Measurements from ENCODE around the gene BSDC1.

BSDC1 gene

GRCh38 chr1:32377541-32378220, 16.6 kb downstream of the BSDC1 start:
- DNase-seq (ENCODE audit: low read depth) = no peak
- no peak for TF ChIP-seq CTCF (conservative IDR thresholded peaks at IDR 0.05; ENCODE audit: low read length)
- H3K4me3 ChIP-seq (ENCODE audit: low read length) = no peak overlapping the region

GRCh38 chr1:32376199-32376598, 18.0 kb downstream of the BSDC1 start:
- TF ChIP-seq CTCF (conservative IDR thresholded peaks at IDR 0.05; ENCODE audit: low read length) = no peak
- DNase-seq (ENCODE audit: low read depth) = no peak
- no peak overlapping the region for H3K4me3 ChIP-seq (ENCODE audit: low read length)

- TF ChIP-seq CTCF (conservative IDR thresholded peaks at IDR 0.05; ENCODE audit: low read length) = no peak
- no peak for DNase-seq (ENCODE audit: low read depth)
- no peak overlapping the region for H3K4me3 ChIP-seq (ENCODE audit: low read length)
Observed at GRCh38 chr1:32373996-32374592, 20.1 kb downstream of the BSDC1 start.

GRCh38 chr1:32372149-32372756, 22.0 kb downstream of the BSDC1 start:
- no peak overlapping the region for H3K4me3 ChIP-seq (ENCODE audit: low read length)
- DNase-seq (ENCODE audit: low read depth) = no peak
- TF ChIP-seq CTCF (conservative IDR thresholded peaks at IDR 0.05; ENCODE audit: low read length) = no peak

GRCh38 chr1:32367912-32368635, 26.2 kb downstream of the BSDC1 start:
- no peak for DNase-seq (ENCODE audit: low read depth)
- TF ChIP-seq CTCF (conservative IDR thresholded peaks at IDR 0.05; ENCODE audit: low read length) = no peak
- no peak overlapping the region for H3K4me3 ChIP-seq (ENCODE audit: low read length)

- no peak overlapping the region for H3K4me3 ChIP-seq (ENCODE audit: low read length)
- TF ChIP-seq CTCF (conservative IDR thresholded peaks at IDR 0.05; ENCODE audit: low read length) = no peak
- DNase-seq (ENCODE audit: low read depth) = no peak
Observed at GRCh38 chr1:32365445-32365844, 28.8 kb downstream of the BSDC1 start.

Data from AG10803 (cell line).